Adipocyte (in vitro differentiated cells): Measurements from ENCODE around the gene SATB1.

Experiments
- DNase-seq: peaks from one replicate; pipeline ENCODE4 v3.0.0-alpha.2; 2015; ENCODE audit warnings: low read depth
- H3K27me3 ChIP-seq: replicated peaks from 2 replicates; pipeline ENCODE4 v1.7.0; 2013; ENCODE audit warnings: mild to moderate bottlenecking, low read length, moderate library complexity; ENCODE audit not compliant: control insufficient read depth, insufficient read depth
- H3K36me3 ChIP-seq: 2 replicates; pipeline ENCODE4 v1.7.0; 2013; ENCODE audit warnings: low read length, mild to moderate bottlenecking, moderate library complexity; ENCODE audit not compliant: control insufficient read depth, insufficient read depth, severe bottlenecking
- H3K4me1 ChIP-seq: 2 replicates; pipeline ENCODE4 v1.7.0; 2013; ENCODE audit warnings: mild to moderate bottlenecking, low read length, moderate library complexity; ENCODE audit not compliant: control insufficient read depth, insufficient read depth
- H3K4me3 ChIP-seq: 2 replicates; pipeline ENCODE4 v1.7.0; 2013; ENCODE audit warnings: mild to moderate bottlenecking, low read length, moderate library complexity
- H3K9ac ChIP-seq: 2 replicates; pipeline ENCODE4 v1.7.0; 2013; ENCODE audit warnings: mild to moderate bottlenecking, low read length, moderate library complexity
- H3K9me3 ChIP-seq: 2 replicates; pipeline ENCODE4 v1.7.0; 2013; ENCODE audit warnings: mild to moderate bottlenecking, low read length, moderate library complexity; ENCODE audit not compliant: control insufficient read depth

Gene SATB1

GRCh38 chr3:18428991-18429745 is 4.0 kb upstream of the SATB1 start:
- no peak overlapping the region for H3K4me3 ChIP-seq
- H3K9me3 ChIP-seq: no peaks in the 10 kb centered on the region
- H3K9ac ChIP-seq: no peak overlapping the region
- no peak for DNase-seq
- peaks cover 11% of the 10 kb centered on the region for H3K4me1 ChIP-seq
- H3K36me3 ChIP-seq: no peaks in the 10 kb centered on the region
- no peaks in the 10 kb centered on the region for H3K27me3 ChIP-seq

GRCh38 chr3:18428036-18428435 is 2.9 kb upstream of the SATB1 start:
- Histone ChIP-seq H3K9ac (no peak overlapping the region), H3K9me3 (no peaks in the 10 kb centered on the region), H3K4me3 (no peak overlapping the region), H3K27me3 (no peaks in the 10 kb centered on the region), H3K4me1 (peaks cover 12% of the 10 kb centered on the region), H3K36me3 (no peaks in the 10 kb centered on the region)
- DNase-seq: no peak

GRCh38 chr3:18426597-18427193 is 1.6 kb upstream of the SATB1 start:
- Histone ChIP-seq H3K9ac (no peak overlapping the region), H3K4me1 (peaks cover 22% of the 10 kb centered on the region), H3K36me3 (no peaks in the 10 kb centered on the region), H3K9me3 (no peaks in the 10 kb centered on the region), H3K27me3 (no peaks in the 10 kb centered on the region), H3K4me3 (peak overlapping the region; percentile 86)
- DNase-seq: no peak

GRCh38 chr3:18425641-18426257 is 610 bp upstream of the SATB1 start:
- no peaks in the 10 kb centered on the region for H3K36me3 ChIP-seq
- peak; percentile 33 for DNase-seq
- H3K27me3 ChIP-seq: no peaks in the 10 kb centered on the region
- no peaks in the 10 kb centered on the region for H3K9me3 ChIP-seq
- peak overlapping the region; percentile 71 for H3K9ac ChIP-seq
- peaks cover 22% of the 10 kb centered on the region for H3K4me1 ChIP-seq
- H3K4me3 ChIP-seq: peak overlapping the region; percentile 86

GRCh38 chr3:18424213-18424728 is 868 bp downstream of the SATB1 start:
- no peaks in the 10 kb centered on the region for H3K36me3 ChIP-seq
- peak overlapping the region; percentile 86 for H3K4me3 ChIP-seq
- no peaks in the 10 kb centered on the region for H3K9me3 ChIP-seq
- DNase-seq: no peak
- peaks cover 22% of the 10 kb centered on the region for H3K4me1 ChIP-seq
- no peaks in the 10 kb centered on the region for H3K27me3 ChIP-seq
- H3K9ac ChIP-seq: peak overlapping the region; percentile 88

- DNase-seq: peak; percentile 76
- Histone ChIP-seq H3K9me3 (no peaks in the 10 kb centered on the region), H3K36me3 (no peaks in the 10 kb centered on the region), H3K4me1 (peaks cover 22% of the 10 kb centered on the region), H3K9ac (peak overlapping the region; percentile 88), H3K4me3 (peak overlapping the region; percentile 86), H3K27me3 (no peaks in the 10 kb centered on the region)
Observed at GRCh38 chr3:18423401-18424212, 1.5 kb downstream of the SATB1 start.

- no peaks in the 10 kb centered on the region for H3K36me3 ChIP-seq
- no peaks in the 10 kb centered on the region for H3K9me3 ChIP-seq
- no peaks in the 10 kb centered on the region for H3K27me3 ChIP-seq
- peak overlapping the region; percentile 88 for H3K9ac ChIP-seq
- peak overlapping the region; percentile 86 for H3K4me3 ChIP-seq
- DNase-seq: peak; percentile 28
- peaks cover 22% of the 10 kb centered on the region for H3K4me1 ChIP-seq
Observed at GRCh38 chr3:18422972-18423371, 2.2 kb downstream of the SATB1 start.

- H3K4me3 ChIP-seq: no peak overlapping the region
- no peak for DNase-seq
- H3K9ac ChIP-seq: no peak overlapping the region
- H3K36me3 ChIP-seq: peaks cover 11% of the 10 kb centered on the region
- H3K9me3 ChIP-seq: no peaks in the 10 kb centered on the region
- peaks cover 11% of the 10 kb centered on the region for H3K4me1 ChIP-seq
- H3K27me3 ChIP-seq: no peaks in the 10 kb centered on the region
Observed at GRCh38 chr3:18420555-18420954, 4.6 kb downstream of the SATB1 start.

- H3K36me3 ChIP-seq: peaks cover 22% of the 10 kb centered on the region
- no peaks in the 10 kb centered on the region for H3K9me3 ChIP-seq
- no peaks in the 10 kb centered on the region for H3K27me3 ChIP-seq
- H3K4me3 ChIP-seq: no peak overlapping the region
- H3K4me1 ChIP-seq: peaks cover 11% of the 10 kb centered on the region
- DNase-seq: no peak
- no peak overlapping the region for H3K9ac ChIP-seq
Observed at GRCh38 chr3:18419232-18419631, 5.9 kb downstream of the SATB1 start.

- Histone ChIP-seq H3K9me3 (no peaks in the 10 kb centered on the region), H3K4me3 (no peak overlapping the region), H3K9ac (no peak overlapping the region), H3K36me3 (peaks cover 22% of the 10 kb centered on the region), H3K4me1 (peaks cover 10% of the 10 kb centered on the region), H3K27me3 (no peaks in the 10 kb centered on the region)
- DNase-seq: no peak
Observed at GRCh38 chr3:18417904-18418572, 7.1 kb downstream of the SATB1 start.
